ENCODE results near the gene MVK. TPM values are rescaled to one million over a fixed set of nuclear protein-coding genes. Genes with fewer than 3 reads are reported as not detected.

MVK gene
- total RNA-seq, 3 donors from 2014 or later = 18.9 to 30.0 (median 29.8) TPM

DNA sequence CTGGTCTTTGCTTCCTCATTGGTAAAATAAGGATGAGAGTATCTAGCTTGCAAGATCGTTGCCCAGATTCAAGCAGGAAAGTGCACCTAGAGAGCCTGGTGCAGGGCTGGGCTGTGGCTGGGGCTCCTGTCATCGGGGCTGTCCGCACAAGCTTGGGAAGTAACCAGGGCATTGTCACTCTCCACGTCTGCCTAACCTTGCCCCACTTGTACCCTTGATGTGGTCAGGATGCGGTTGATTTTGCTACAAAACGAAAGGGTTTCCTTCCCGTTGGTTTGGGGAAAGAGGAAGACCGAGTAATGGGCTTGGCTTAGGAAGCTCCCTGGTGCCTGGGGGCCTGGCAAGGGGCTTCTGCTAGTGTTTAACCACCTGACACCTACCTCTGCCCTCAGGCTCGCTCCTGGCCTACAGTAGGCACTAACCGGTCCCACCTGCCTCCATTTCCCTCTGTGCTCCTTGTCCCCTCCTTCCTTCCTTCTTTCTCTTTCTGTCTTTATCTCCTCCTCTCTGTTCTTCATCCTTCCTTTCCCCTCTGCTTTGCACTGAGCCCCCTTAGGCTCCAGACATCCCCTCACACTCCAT is 21.8 kb downstream of the MVK start:
- H3K36me3 ChIP-seq (ENCODE audit: low read depth) = no peaks in the 10 kb centered on the region
- no peaks in the 10 kb centered on the region for H3K4me1 ChIP-seq (ENCODE audit: low read depth)
- DNase-seq (no peak), ATAC-seq (no peak)
- intact Hi-C loops (cut with DNase I, micrococcal nuclease) = loop anchor here (5.0 kb wide), 2 partner anchors 177 to 182 kb away; no protein-coding TSS in a partner anchor
- no peak overlapping the region for H3K4me3 ChIP-seq
- no peak for TF ChIP-seq CTCF (IDR thresholded peaks at IDR 0.05)
- H3K9me3 ChIP-seq = no peaks in the 10 kb centered on the region

DNA sequence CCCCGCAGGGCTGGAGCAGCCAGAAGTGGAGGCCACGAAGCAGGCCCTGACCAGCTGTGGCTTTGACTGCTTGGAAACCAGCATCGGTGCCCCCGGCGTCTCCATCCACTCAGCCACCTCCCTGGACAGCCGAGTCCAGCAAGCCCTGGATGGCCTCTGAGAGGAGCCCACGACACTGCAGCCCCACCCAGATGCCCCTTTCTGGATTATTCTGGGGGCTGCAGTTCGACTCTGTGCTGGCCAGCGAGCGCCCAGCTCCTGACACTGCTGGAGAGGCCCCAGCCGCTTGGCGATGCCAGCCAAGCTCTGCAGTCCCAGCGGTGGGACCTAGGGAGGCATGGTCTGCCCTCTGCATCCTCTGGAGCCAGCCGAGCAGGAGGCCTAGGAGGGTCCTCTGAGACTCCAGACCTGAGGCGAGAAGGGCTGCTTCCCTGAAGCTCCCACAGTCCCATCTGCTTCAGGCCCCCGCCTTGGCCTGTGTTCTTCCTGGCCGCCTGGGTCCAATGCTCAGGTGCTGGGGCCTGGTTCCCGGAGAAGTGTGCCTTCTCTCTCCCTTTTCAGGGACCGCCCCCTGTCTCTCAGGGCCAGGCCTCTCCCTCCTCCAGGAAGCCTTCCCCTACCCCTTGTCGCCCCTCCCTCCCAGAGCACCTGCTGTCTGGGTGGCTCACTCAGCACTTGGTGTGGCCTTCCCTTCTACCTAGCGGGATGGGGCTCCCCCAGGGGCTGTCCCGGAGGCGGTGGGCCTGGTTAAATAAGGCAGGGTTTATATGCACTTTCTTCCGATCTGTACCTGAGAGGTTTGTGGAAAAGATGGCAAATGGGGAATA is 23.0 kb downstream of the MVK start:
- no peak for TF ChIP-seq CTCF (IDR thresholded peaks at IDR 0.05)
- DNase-seq (no peak), ATAC-seq (no peak)
- intact Hi-C loops (cut with DNase I, micrococcal nuclease) = loop anchor here (5.0 kb wide), 2 partner anchors 176 to 181 kb away; no protein-coding TSS in a partner anchor
- Histone ChIP-seq H3K36me3 (ENCODE audit: low read depth) (no peaks in the 10 kb centered on the region), H3K4me1 (ENCODE audit: low read depth) (no peaks in the 10 kb centered on the region), H3K4me3 (no peak overlapping the region), H3K9me3 (no peaks in the 10 kb centered on the region)

DNA sequence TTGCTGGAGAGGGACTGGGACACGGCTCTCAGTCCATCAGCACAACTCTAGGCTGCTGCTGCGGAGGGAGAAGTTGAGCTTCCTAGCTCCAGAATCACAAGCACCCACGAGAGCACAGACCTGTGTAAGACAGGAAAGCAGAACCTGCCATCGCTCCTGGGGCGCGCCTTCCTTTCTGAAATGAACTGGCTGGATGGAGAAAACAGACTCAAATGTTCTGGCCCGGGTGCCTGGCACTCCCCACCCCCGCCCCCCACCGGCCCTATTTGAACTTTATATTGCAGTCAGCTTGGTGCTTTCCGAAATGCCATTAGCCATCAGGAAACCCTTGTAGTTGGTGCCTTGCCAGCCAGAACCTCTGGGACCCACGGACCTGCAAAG is 23.8 kb downstream of the MVK start:
- Histone ChIP-seq H3K36me3 (ENCODE audit: low read depth) (no peaks in the 10 kb centered on the region), H3K9me3 (no peaks in the 10 kb centered on the region), H3K4me3 (no peak overlapping the region), H3K4me1 (ENCODE audit: low read depth) (no peaks in the 10 kb centered on the region)
- DNase-seq = no peak
- intact Hi-C loops (cut with DNase I, micrococcal nuclease) = loop anchor here (5.0 kb wide), 2 partner anchors 175 to 180 kb away; no protein-coding TSS in a partner anchor
- peak; percentile 2 for ATAC-seq
- TF ChIP-seq CTCF (IDR thresholded peaks at IDR 0.05) = no peak

DNA sequence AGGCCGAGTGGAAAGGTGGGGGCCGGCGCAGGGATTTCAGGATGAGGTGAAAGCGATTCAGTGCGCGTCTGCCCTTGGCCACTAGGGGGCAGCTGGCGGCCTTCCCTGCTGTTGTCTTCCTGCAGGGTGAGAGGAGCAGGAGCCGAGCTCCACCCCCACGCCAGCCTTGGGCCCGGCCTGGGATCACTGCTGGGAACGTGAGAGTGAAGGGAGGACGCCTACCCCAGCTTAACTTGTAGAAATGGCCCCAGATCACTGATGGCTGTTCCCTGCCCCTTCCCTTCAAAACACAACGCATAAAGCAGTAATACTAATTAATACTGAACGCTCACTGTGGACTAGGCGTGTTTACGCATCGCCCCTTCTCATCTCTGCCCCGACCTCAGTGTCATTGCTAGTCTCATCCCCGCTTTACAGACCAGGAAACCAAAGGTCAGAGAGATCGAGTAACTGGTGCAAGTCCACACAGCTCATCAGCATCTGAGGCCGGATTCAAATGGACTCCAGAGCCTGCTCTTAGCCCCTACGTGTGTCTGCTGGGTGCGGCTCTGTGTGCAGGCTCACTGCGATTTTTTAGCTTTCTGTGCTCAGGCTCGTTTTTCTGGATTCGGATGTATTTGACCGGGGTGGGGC is 24.3 kb downstream of the MVK start:
- intact Hi-C loops (cut with DNase I, micrococcal nuclease) = loop anchor here (5.0 kb wide), 2 partner anchors 174 to 179 kb away; no protein-coding TSS in a partner anchor
- Histone ChIP-seq H3K4me1 (ENCODE audit: low read depth) (no peaks in the 10 kb centered on the region), H3K4me3 (no peak overlapping the region), H3K9me3 (no peaks in the 10 kb centered on the region), H3K36me3 (ENCODE audit: low read depth) (no peaks in the 10 kb centered on the region)
- ATAC-seq (peak; percentile 98), DNase-seq (peak; percentile 83 to 88 (median 86))
- TF ChIP-seq CTCF (IDR thresholded peaks at IDR 0.05) = peak; percentile 95

- intact Hi-C loops (cut with DNase I, micrococcal nuclease) = loop anchor here (5.0 kb wide), 2 partner anchors 174 to 179 kb away; no protein-coding TSS in a partner anchor
- Histone ChIP-seq H3K36me3 (ENCODE audit: low read depth) (no peaks in the 10 kb centered on the region), H3K4me1 (ENCODE audit: low read depth) (no peaks in the 10 kb centered on the region), H3K9me3 (no peaks in the 10 kb centered on the region), H3K4me3 (no peak overlapping the region)
- TF ChIP-seq CTCF (IDR thresholded peaks at IDR 0.05) = no peak
- no peak for DNase-seq
- ATAC-seq = no peak
Measured at GRCh38 chr12:109598428-109598854, 24.8 kb downstream of the MVK start.

Data from mucosa of descending colon (tissue), 3 donors.